AG10803 (cell line): ENCODE measurements around the gene CCDC40.

Source experiments
- DNase-seq: peaks from one replicate; pipeline ENCODE4 v3.0.0; 2010; ENCODE audit warnings: low read depth
- H3K4me3 ChIP-seq: 2 replicates; pipeline ENCODE4 v1.5.1; 2011; ENCODE audit warnings: mild to moderate bottlenecking, low read length, control low read depth
- CTCF ChIP-seq: conservative IDR thresholded peaks from 2 replicates; pipeline ENCODE4 v1.5.1; 2011; ENCODE audit warnings: mild to moderate bottlenecking, low read length, control low read depth, inconsistent platforms

Gene CCDC40

GRCh38 chr17:80109713-80110446 lies 73.4 kb downstream of the CCDC40 start:
- DNase-seq, result no peak
- TF ChIP-seq CTCF, result no peak
- H3K4me3 ChIP-seq, result no peak overlapping the region

- no peak overlapping the region for H3K4me3 ChIP-seq
- no peak for DNase-seq
- no peak for TF ChIP-seq CTCF
Observed at GRCh38 chr17:80110447-80110812, 74.0 kb downstream of the CCDC40 start.

- no peak for DNase-seq
Observed at GRCh38 chr17:80110927-80111701, 74.7 kb downstream of the CCDC40 start.

GRCh38 chr17:80111702-80112470 lies 75.4 kb downstream of the CCDC40 start:
- DNase-seq, result no peak
- H3K4me3 ChIP-seq, result no peak overlapping the region
- TF ChIP-seq CTCF, result no peak

More at GRCh38 chr17:80110927-80111701, 74.7 kb downstream of the CCDC40 start:
- no peak for TF ChIP-seq CTCF
- no peak overlapping the region for H3K4me3 ChIP-seq

- no peak for DNase-seq
Observed at GRCh38 chr17:80112471-80113032, 76.1 kb downstream of the CCDC40 start.

GRCh38 chr17:80113033-80113484 lies 76.6 kb downstream of the CCDC40 start:
- no peak overlapping the region for H3K4me3 ChIP-seq
- no peak for TF ChIP-seq CTCF
- no peak for DNase-seq

More at GRCh38 chr17:80112471-80113032, 76.1 kb downstream of the CCDC40 start:
- H3K4me3 ChIP-seq, result no peak overlapping the region
- TF ChIP-seq CTCF, result no peak
